Caco-2 (cell line): ENCODE measurements around the gene NUP88. TPM values are rescaled to one million over a fixed set of nuclear protein-coding genes. Genes with fewer than 3 reads are reported as not detected.

Experiments used
- BruUV-seq: library from RNA; stranded (reverse); fragments of 400-500 nt; replicated peaks from 2 replicates; lab custom pipeline; 2021; lab: Mats Ljungman, UMichigan
- CTCF ChIA-PET: fragments of 300-600 bp; sonication (Branson Sonifier 250); formaldehyde crosslinking; loops from one replicate; lab custom pipeline; 2022; ENCODE audit warnings: antibody characterized with exemption; lab: Charles Lee
- POLR2A ChIA-PET: fragments of 300-600 bp; sonication (Branson Sonifier 250); formaldehyde crosslinking; loops from one replicate; lab custom pipeline; 2022; ENCODE audit warnings: antibody characterized with exemption; lab: Charles Lee
- DNase-seq, 2 experiments: peaks; one replicate each; pipeline versions ENCODE4 v3.0.0 to v3.0.0-alpha.2; 2020 to 2022
- H3K27me3 ChIP-seq: replicated peaks from 2 replicates; pipeline ENCODE4 v1.6.0; 2011; ENCODE audit warnings: low read length; ENCODE audit not compliant: control insufficient read depth, insufficient read depth
- H3K36me3 ChIP-seq: 2 replicates; pipeline ENCODE4 v1.5.1; 2011; ENCODE audit warnings: low read length; ENCODE audit not compliant: control insufficient read depth, insufficient read depth
- H3K4me1 ChIP-seq: fragments of 250-450 bp; sonication (Bioruptor Pico); 2 replicates; pipeline ENCODE4 v1.5.1; 2020; ENCODE audit warnings: mild to moderate bottlenecking
- H3K4me3 ChIP-seq: 2 replicates; pipeline ENCODE4 v1.5.1; 2011; ENCODE audit warnings: low read depth, mild to moderate bottlenecking, control low read depth, low read length
- H3K9me3 ChIP-seq: fragments of 250-450 bp; sonication (Bioruptor Pico); 2 replicates; pipeline ENCODE4 v1.5.1; 2020; ENCODE audit warnings: mild to moderate bottlenecking, moderate library complexity
- H3K27ac Mint-ChIP-seq: one replicate; pipeline ENCODE4 v1.8.0; 2022; ENCODE audit warnings: mixed read lengths; ENCODE audit not compliant: unreplicated experiment
- H3K27me3 Mint-ChIP-seq: one replicate; pipeline ENCODE4 v1.8.0; 2022; ENCODE audit warnings: mixed read lengths; ENCODE audit not compliant: insufficient read depth, unreplicated experiment
- H3K36me3 Mint-ChIP-seq: one replicate; pipeline ENCODE4 v1.8.0; 2022; ENCODE audit warnings: mild to moderate bottlenecking, mixed read lengths; ENCODE audit not compliant: insufficient read depth, unreplicated experiment
- H3K4me1 Mint-ChIP-seq: one replicate; pipeline ENCODE4 v1.8.0; 2022; ENCODE audit warnings: low read depth, mixed read lengths; ENCODE audit not compliant: unreplicated experiment
- H3K4me3 Mint-ChIP-seq: one replicate; pipeline ENCODE4 v1.8.0; 2022; ENCODE audit warnings: mild to moderate bottlenecking, moderate library complexity, mixed read lengths; ENCODE audit not compliant: unreplicated experiment
- H3K9me3 Mint-ChIP-seq: one replicate; pipeline ENCODE4 v1.8.0; 2022; ENCODE audit warnings: mixed read lengths; ENCODE audit not compliant: unreplicated experiment
- CTCF ChIP-seq, 2 experiments: fragments of 200-600 bp in 1 of 2; IDR thresholded peaks; 1 replicate in 1 of 2; 2 replicates in 1 of 2; pipeline versions ENCODE4 v1.5.1 to v1.8.0; 2011 to 2022; ENCODE audit warnings: antibody characterized with exemption in 1 of 2, control low read depth in 1 of 2, inconsistent platforms in 1 of 2, low read depth in 1 of 2, low read length in 1 of 2, mild to moderate bottlenecking in 1 of 2, moderate library complexity in 1 of 2; ENCODE audit not compliant: insufficient read depth in 1 of 2, severe bottlenecking in 1 of 2, unreplicated experiment in 1 of 2
- intact Hi-C: fragments of 100-400 bp; cut with micrococcal nuclease; formaldehyde crosslinking; loops from one replicate; pipeline ENCODE4 v1.10.0; 2022; ENCODE audit not compliant: unreplicated experiment
- total RNA-seq: library from RNA; stranded (reverse); gene quantifications from 2 replicates; pipeline ENCODE4 v1.2.3, GENCODE V29; 2022

NUP88 gene
- total RNA-seq, 1 experiment from 2014 or later = 52.3 TPM

GRCh38 chr17:5381542-5381941, 37.9 kb downstream of the NUP88 start:
- Mint-ChIP-seq H3K4me1 (no peaks in the 10 kb centered on the region), H3K27ac (no peak overlapping the region), H3K4me3 (no peak overlapping the region), H3K27me3 (no peaks in the 10 kb centered on the region), H3K9me3 (no peaks in the 10 kb centered on the region), H3K36me3 (peaks cover 63% of the 10 kb centered on the region)
- intact Hi-C loops = no loop called here
- TF ChIP-seq CTCF (IDR thresholded peaks at IDR 0.05; ENCODE audit: insufficient read depth in 1 of 2, low read depth in 1 of 2, low read length in 1 of 2, severe bottlenecking in 1 of 2, unreplicated experiment in 1 of 2) = no peak
- ChIA-PET CTCF (no interaction called here), POLR2A (no interaction called here)
- no peak for DNase-seq
- no peaks in the 10 kb centered on the region for H3K4me1 ChIP-seq
- no peak overlapping the region for H3K4me3 ChIP-seq
- no peaks in the 10 kb centered on the region for H3K27me3 ChIP-seq
- no TSS peak for BruUV-seq
- no peaks in the 10 kb centered on the region for H3K9me3 ChIP-seq
- H3K36me3 ChIP-seq = no peaks in the 10 kb centered on the region; the same call in none of the 2 replicates

- Mint-ChIP-seq H3K4me1 (no peaks in the 10 kb centered on the region), H3K9me3 (no peaks in the 10 kb centered on the region), H3K27me3 (no peaks in the 10 kb centered on the region), H3K27ac (no peak overlapping the region), H3K36me3 (peaks cover 64% of the 10 kb centered on the region), H3K4me3 (no peak overlapping the region)
- Histone ChIP-seq H3K9me3 (no peaks in the 10 kb centered on the region), H3K4me3 (no peak overlapping the region), H3K27me3 (no peaks in the 10 kb centered on the region), H3K36me3 (no peaks in the 10 kb centered on the region; the same call in none of the 2 replicates), H3K4me1 (no peaks in the 10 kb centered on the region)
- no peak for TF ChIP-seq CTCF (IDR thresholded peaks at IDR 0.05; ENCODE audit: insufficient read depth in 1 of 2, low read depth in 1 of 2, low read length in 1 of 2, severe bottlenecking in 1 of 2, unreplicated experiment in 1 of 2)
- CTCF ChIA-PET = no interaction called here
- POLR2A ChIA-PET = no interaction called here
- no peak for DNase-seq
- BruUV-seq = no TSS peak
- intact Hi-C loops = no loop called here
Measured at GRCh38 chr17:5380491-5381135, 38.8 kb downstream of the NUP88 start.

GRCh38 chr17:5379351-5380107, 39.9 kb downstream of the NUP88 start:
- DNase-seq = no peak
- Histone ChIP-seq H3K4me1 (no peaks in the 10 kb centered on the region), H3K9me3 (no peaks in the 10 kb centered on the region), H3K27me3 (no peaks in the 10 kb centered on the region), H3K36me3 (no peaks in the 10 kb centered on the region; the same call in none of the 2 replicates), H3K4me3 (no peak overlapping the region)
- BruUV-seq = TSS peak; percentile 19
- H3K9me3 Mint-ChIP-seq = no peaks in the 10 kb centered on the region
- CTCF ChIA-PET = no interaction called here
- no peaks in the 10 kb centered on the region for H3K4me1 Mint-ChIP-seq
- POLR2A ChIA-PET = no interaction called here
- no peaks in the 10 kb centered on the region for H3K27me3 Mint-ChIP-seq
- peaks cover 64% of the 10 kb centered on the region for H3K36me3 Mint-ChIP-seq
- intact Hi-C loops = no loop called here
- H3K27ac Mint-ChIP-seq = peak overlapping the region; percentile 24
- TF ChIP-seq CTCF (IDR thresholded peaks at IDR 0.05; ENCODE audit: insufficient read depth in 1 of 2, low read depth in 1 of 2, low read length in 1 of 2, severe bottlenecking in 1 of 2, unreplicated experiment in 1 of 2) = no peak
- no peak overlapping the region for H3K4me3 Mint-ChIP-seq
